GM18498 (cell line): ENCODE results near the gene KIAA0586.
"Not testable (repeated sequence)": the region's sequence is repeated elsewhere in the genome, so short reads cannot be mapped to it uniquely, and the experiment has no call there.

Experiments
- ATAC-seq: cut with Tn5 transposase; IDR thresholded peaks from one replicate; pipeline ENCODE4 v1.9.1; 2021; ENCODE audit warnings: mild to moderate bottlenecking, moderate library complexity; ENCODE audit not compliant: unreplicated experiment

Gene KIAA0586

DNA sequence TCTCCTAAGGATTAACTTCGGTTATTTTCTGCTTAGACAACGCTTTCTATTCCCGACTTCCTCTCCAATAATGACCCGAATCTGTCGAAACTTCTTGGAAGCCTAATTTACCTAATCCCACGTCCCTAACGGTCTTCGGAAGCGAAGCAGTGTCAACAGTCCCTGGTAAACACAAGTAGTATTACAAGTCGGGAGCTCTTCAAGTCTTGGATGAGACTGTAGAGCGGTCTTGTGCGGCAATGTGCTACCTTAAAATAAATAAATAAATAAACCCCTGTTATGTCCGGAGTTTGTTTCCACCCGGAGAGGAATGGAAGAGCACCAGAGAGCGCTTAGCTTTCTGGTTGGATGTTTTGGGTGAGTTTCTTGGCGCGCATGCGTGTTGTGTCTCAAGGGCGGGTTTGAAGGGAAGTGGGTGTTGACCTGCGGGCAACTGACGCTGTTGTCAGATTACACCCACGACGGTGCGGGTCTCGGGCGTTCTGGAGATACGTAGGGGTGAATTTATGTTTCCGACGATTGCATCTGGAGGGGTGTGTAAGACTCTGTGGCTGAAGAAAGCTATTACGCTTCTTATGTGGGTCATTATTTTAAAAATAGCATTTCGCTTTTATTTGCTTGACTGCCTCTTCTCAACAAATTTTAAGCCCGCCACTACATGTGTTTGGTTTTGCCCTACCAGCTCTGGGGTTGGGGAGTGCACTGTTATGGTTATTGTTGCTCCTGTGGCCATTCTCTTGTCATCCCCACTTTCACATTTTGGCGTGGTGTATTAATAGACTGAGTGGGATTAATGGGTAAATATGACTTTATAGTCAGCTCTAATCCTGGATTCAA, at the start of gene KIAA0586, which contains the start of gene TIMM9:
KIAA0586 (plus strand) TSS at position 439 of the 837 bp plus-strand sequence. CDS start 546 bp downstream, outside the sequence.
TIMM9 (minus strand) TSS at position 251 of the 837 bp plus-strand sequence. CDS start 15,586 bp downstream, outside the sequence.
- ATAC-seq = peak; percentile 91

GRCh38 chr14:58390830-58391229, 36.7 kb upstream of the KIAA0586 start:
- no peak for ATAC-seq

- no peak for ATAC-seq
These were observed 32.0 kb upstream of the KIAA0586 start for GRCh38 chr14:58395562-58395811.

DNA sequence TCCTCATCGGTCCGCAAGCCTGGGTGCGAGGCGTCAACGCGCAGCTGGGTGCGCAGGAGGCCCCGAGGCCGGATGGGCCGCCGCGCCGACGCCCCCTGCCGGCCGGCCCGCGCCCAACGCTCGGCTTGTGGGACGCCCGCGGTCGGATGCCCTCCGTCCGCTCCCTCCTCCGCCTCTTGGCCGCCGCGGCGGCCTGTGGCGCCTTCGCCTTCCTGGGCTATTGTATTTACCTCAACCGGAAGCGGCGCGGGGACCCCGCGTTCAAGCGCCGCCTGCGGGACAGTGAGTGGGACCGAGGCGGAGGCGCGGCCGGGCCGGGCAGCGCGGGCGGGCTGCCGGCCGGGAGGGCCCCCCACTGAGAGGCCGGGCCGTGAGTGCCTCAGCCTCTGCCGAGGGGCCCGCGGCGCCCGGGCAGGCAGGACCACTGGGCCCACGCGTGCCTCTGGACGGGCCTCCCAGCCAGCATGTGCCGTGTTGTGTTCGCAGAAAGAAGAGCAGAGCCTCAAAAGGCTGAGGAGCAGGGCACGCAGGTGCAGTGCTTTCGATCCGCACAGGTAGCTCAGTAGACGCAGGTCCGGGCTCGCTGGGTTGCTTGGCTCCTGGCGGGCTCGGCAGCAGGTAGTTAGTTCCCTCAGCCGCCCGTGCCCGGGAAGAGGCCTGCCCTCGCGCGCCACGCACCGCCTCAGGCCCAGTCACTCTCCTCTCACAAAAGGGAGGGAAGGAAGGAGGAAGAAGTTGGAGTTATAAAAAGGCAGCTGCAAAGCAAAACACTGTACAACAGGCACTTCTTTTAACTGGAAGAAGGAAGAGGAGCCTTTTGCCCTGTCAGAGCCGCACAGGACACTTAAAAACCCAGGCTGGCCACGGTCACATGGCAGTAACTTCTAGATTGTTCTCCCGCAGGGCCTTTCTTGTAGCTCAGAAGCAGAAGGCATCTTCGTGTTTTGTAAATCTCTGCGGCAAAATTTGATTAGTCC, 31.4 kb upstream of the KIAA0586 start, which contains the start of gene TOMM20L:
TOMM20L (plus strand) TSS at position 119 of the 977 bp plus-strand sequence; CDS start at position 147, 28 bp downstream.
- peak; percentile 96 for ATAC-seq

DNA sequence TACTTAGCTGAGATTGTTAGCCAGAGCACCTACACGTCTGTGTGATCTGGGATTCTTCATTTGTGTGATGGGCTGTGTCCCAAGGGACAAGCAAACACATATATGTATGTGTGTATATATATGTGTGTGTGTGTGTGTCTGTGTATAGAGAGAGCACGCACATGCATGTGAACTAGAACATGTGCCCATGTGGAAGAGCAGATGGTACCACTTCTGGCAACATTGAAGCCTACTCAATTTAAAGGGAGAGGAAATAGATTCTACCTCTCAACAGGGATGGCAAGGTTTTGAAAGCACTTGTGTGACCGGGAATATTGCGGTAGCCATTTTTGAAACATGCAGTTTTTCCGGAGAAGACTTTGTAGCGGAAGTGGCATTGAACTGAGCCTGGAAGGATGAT, 30.4 kb upstream of the KIAA0586 start:
- ATAC-seq = no peak

- no peak for ATAC-seq
These were observed 29.0 kb upstream of the KIAA0586 start for GRCh38 chr14:58398495-58398894.

GRCh38 chr14:58398895-58399294, 28.6 kb upstream of the KIAA0586 start:
- ATAC-seq = no peak

DNA sequence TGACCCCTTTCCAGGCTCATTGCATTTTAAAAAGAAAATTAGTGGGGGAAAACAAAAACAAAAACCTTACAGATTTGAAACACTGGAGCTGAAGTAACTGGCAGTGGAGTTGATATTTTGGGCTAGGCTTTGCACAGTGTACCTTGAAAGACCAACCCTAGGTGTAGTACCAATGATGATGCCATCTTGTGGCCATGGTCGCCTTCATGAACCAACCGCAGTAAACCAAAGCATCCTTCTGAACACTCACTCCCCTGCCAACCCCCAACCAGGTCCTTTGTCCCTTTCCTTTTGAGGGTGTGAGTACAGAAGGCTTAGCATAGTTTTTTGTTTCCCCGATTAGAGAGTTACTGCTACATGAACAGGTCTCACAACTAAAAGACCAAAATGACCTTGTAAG, 25.9 kb upstream of the KIAA0586 start:
- no peak for ATAC-seq

GRCh38 chr14:58408681-58409215, 18.8 kb upstream of the KIAA0586 start:
- ATAC-seq = no peak

- ATAC-seq = no peak
These were observed 12.7 kb upstream of the KIAA0586 start for GRCh38 chr14:58414845-58415244.

- ATAC-seq = no peak
These were observed 11.6 kb upstream of the KIAA0586 start for GRCh38 chr14:58415636-58416547.

GRCh38 chr14:58416934-58417333, 10.6 kb upstream of the KIAA0586 start:
- not testable (repeated sequence) for ATAC-seq

DNA sequence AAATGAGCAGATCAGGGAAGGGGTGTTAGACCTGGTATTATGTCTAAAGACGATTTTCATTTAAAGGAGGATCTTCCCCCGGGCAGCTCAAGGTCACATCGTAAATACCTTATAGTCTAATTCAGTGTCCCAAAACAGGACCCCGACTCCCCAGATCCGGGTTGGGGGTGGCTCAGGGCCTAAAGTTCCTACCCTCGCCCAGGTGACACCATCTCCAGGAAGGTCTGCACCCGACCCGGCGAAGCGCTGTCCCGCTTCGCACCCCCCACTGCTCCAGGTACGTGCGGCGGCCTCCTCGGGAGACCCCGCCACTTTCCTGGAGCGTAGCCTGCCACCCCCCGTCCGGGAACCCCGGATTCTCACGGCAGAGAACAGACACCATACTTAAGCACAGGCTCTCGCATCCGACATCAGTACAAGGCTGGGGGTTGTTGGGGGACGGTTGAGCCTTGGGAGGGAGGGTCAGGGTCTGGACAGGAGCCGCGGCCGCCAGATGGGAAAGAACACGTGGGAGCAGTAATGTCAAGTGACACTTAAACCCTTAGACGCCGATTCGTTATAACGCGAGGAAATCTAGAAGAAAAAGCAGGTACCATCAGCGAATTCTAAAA, 744 bp upstream of the KIAA0586 start:
- peak; percentile 44 for ATAC-seq

GRCh38 chr14:58428118-58428683, 682 bp downstream of the KIAA0586 start:
- ATAC-seq = no peak

- ATAC-seq = no peak
These were observed 2.6 kb downstream of the KIAA0586 start for GRCh38 chr14:58430156-58430555.

DNA sequence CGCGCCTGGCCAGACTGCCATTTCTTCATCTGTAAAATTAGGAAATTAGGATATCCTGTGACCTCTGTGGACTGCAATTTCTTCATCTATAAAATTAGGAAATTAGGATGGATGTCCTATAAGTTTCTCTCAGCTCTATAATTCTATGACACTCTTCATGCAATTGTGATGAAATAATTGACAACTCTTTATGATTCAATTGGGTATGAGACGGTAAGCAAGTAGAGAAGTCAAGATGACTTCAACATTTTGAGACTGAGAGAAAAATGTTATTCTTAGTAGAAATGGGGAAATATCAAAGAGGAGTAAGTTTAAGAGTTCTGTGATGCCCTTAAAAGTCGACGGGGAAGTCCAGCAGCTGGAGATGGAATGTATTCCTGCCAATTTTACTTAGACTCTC, 12.0 kb downstream of the KIAA0586 start:
- ATAC-seq = no peak

- no peak for ATAC-seq
These were observed 17.1 kb downstream of the KIAA0586 start for GRCh38 chr14:58444627-58445026.

- no peak for ATAC-seq
These were observed 28.2 kb downstream of the KIAA0586 start for GRCh38 chr14:58455593-58456265.

DNA sequence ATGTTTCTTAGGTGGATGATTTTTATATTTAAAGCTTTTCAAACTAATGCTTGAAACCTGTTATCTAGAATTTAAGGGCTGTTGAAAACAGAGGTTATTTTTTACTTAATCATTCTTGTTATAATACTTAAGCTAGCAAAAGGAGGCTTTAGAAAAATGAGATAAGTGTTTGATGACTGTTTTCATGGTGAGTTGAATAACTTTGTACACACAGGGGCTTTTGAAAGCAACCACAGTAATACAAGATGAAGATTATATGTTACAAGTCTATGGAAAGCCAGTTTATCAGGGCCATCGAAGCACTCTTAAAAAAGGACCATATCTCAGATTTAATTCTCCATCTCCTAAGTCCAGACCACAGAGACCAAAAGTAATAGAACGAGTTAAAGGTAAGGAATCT, 33.3 kb downstream of the KIAA0586 start:
- ATAC-seq = no peak
